ENCODE measurements around the gene KRT86.

The KRT86 gene

GRCh38 chr12:52333321-52333720, 58.9 kb downstream of the KRT86 start:
- Mint-ChIP-seq H3K9me3 (peaks cover 4% of the 10 kb centered on the region), H3K27me3 (ENCODE audit: low read depth) (peaks cover 5% of the 10 kb centered on the region), H3K4me3 (no peak overlapping the region), H3K36me3 (ENCODE audit: low read depth) (no peaks in the 10 kb centered on the region), H3K4me1 (peaks cover 7% of the 10 kb centered on the region), H3K27ac (no peak overlapping the region)
- no peak for TF ChIP-seq CTCF (IDR thresholded peaks at IDR 0.05; ENCODE audit: unreplicated experiment in 3 of 3)

- H3K9me3 Mint-ChIP-seq, result peaks cover 4% of the 10 kb centered on the region
- H3K36me3 Mint-ChIP-seq (ENCODE audit: low read depth), result no peaks in the 10 kb centered on the region
- peaks cover 7% of the 10 kb centered on the region for H3K4me1 Mint-ChIP-seq
- no peak overlapping the region for H3K4me3 Mint-ChIP-seq
- no peak for TF ChIP-seq CTCF (IDR thresholded peaks at IDR 0.05; ENCODE audit: unreplicated experiment in 3 of 3)
- no peak overlapping the region for H3K27ac Mint-ChIP-seq
- H3K27me3 Mint-ChIP-seq (ENCODE audit: low read depth), result peaks cover 5% of the 10 kb centered on the region
These were observed 59.7 kb downstream of the KRT86 start for GRCh38 chr12:52334185-52334584.

GRCh38 chr12:52335598-52336262, 61.3 kb downstream of the KRT86 start:
- H3K36me3 Mint-ChIP-seq (ENCODE audit: low read depth), result no peaks in the 10 kb centered on the region
- no peak for TF ChIP-seq CTCF (IDR thresholded peaks at IDR 0.05; ENCODE audit: unreplicated experiment in 3 of 3)
- H3K4me3 Mint-ChIP-seq, result no peak overlapping the region
- peaks cover 9% of the 10 kb centered on the region for H3K27me3 Mint-ChIP-seq (ENCODE audit: low read depth)
- peaks cover 4% of the 10 kb centered on the region for H3K9me3 Mint-ChIP-seq
- H3K4me1 Mint-ChIP-seq, result peaks cover 7% of the 10 kb centered on the region
- H3K27ac Mint-ChIP-seq, result peak overlapping the region in 1 of 3 experiments; percentile 31

GRCh38 chr12:52336641-52337040, 62.2 kb downstream of the KRT86 start:
- Mint-ChIP-seq H3K27me3 (ENCODE audit: low read depth) (peaks cover 12% of the 10 kb centered on the region), H3K4me1 (peaks cover 7% of the 10 kb centered on the region), H3K36me3 (ENCODE audit: low read depth) (no peaks in the 10 kb centered on the region), H3K4me3 (no peak overlapping the region), H3K27ac (no peak overlapping the region), H3K9me3 (peaks cover 4% of the 10 kb centered on the region)
- TF ChIP-seq CTCF (IDR thresholded peaks at IDR 0.05; ENCODE audit: unreplicated experiment in 3 of 3), result no peak

- no peak for TF ChIP-seq CTCF (IDR thresholded peaks at IDR 0.05; ENCODE audit: unreplicated experiment in 3 of 3)
- peaks cover 4% of the 10 kb centered on the region for H3K9me3 Mint-ChIP-seq
- H3K4me3 Mint-ChIP-seq, result no peak overlapping the region
- H3K27me3 Mint-ChIP-seq (ENCODE audit: low read depth), result peaks cover 16% of the 10 kb centered on the region
- peaks cover 7% of the 10 kb centered on the region for H3K4me1 Mint-ChIP-seq
- no peaks in the 10 kb centered on the region for H3K36me3 Mint-ChIP-seq (ENCODE audit: low read depth)
- H3K27ac Mint-ChIP-seq, result no peak overlapping the region
These were observed 62.6 kb downstream of the KRT86 start for GRCh38 chr12:52337054-52337453.
